Measurements from ENCODE around the gene SCRN2.

SCRN2 gene

DNA sequence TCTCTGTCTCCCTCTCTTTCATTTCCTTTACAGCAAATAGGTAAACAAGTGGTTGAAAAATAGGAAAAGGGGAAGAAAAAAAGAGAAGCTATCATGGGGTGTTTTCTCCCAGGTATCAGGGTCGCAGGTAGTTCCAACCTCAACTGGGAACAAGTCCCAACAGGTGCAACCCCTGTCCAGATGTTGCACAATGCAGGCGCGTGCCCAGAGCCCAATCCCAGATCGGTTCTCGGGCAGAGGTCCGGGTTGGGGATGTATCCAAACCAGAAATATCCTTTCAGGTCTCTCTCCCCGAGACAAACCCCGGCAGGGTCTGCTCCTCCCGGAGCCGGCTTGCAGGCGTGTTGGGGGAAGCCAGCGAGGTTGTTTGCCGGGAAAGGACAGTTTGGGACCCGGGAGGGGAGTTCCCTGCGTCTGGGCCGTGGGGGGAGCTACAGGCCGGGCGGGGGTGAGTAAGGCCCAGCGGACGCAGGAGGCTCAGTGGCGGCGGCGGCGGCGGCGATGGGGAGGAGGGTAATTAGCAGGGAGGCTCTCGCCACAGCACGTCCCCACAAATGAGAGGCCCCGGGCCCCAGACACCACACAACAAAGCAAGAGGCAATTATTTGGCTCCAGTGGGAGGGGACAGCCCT lies 31.1 kb upstream of the SCRN2 start:
- no peak for DNase-seq (ENCODE audit: low spot score)

DNA sequence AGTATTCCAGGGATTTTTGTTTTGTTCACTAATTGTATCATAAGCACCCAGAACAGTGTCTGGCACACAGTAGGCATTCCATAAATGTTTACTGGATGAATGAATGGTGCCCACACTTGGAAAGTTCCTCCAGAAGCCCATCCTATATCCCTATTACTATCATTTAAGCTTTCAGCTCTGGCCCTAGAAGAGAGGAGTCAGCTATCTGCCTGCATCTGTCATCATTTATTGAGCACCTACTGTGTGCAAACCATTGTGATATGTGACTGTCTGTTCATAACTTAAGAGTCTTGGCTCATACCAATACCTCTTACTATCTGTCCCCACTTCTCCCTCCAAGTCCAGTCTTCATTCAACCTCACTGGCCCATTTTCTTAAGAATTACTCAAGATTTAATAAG lies 30.0 kb upstream of the SCRN2 start:
- no peak for DNase-seq (ENCODE audit: low spot score)

DNA sequence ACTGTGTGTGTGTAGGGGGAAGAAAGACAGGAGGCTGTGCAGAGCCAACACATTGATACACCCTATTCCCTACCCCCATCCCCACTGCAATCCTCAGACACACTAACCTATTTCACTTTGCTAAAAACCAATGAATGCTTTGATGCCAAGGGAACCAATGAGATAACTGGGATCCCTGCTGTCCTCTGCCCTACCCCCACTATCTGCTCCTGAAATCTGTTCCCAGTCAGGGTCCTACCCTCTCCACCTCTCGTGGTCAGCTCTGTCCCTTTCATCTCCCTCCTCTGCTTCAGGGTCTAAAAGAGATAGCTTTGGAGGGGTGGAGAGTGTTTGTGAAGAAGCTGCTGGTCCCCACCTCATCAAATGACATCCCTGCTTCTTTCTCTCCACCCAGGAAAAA lies 29.0 kb upstream of the SCRN2 start:
- DNase-seq (ENCODE audit: low spot score) = no peak

DNA sequence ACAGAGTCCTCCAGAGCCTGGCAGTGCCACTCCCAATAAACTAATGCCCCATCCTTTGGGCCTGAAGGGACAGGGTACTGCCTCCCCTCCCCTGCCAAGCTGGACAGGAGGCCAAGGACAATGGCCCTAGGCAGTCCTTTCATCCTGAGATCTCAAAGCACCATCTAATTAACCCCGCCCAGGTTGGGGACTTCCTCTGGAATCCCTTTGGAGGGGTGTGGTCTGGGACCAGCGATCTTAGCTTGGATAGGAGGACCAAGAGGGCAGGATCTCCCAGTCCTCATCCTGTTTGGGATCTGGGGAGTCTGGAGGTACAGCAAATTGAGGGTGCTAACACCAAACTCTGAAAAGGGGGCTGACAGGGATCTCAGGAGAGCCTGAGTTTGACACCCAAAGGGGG lies 28.0 kb upstream of the SCRN2 start:
- no peak for DNase-seq (ENCODE audit: low spot score)

DNA sequence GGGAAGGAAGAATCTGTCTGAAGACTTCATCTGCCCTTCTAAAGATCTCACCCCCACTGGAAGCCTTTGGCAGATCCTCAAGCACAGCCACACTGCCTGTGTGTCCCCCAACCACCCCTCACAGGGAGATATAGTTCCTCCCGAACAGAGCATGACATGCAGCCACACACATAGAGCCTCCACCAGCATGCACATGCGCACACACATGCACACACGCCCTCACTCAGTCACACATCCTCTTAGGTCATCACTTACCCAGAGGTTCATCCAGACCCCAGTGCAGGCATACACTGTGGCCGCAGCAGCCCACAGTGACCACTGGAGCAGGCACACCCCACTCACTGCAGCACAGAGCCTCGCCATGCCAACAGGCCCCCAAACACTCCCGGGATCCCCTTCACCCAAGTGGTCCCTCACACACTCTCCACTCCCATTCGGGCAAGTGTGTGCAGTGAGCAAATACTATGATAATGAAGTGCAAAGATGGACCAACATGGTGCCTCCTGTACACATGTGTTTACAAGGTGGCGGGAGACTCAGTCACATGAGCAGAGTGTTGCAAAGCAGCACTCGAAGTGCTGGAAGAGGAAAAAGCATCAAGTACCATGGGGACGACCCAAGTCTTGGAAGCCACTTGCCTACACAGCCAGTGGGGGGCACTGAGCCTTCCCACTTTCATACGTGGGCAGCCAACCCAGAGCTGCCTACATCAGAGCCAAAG lies 26.9 kb upstream of the SCRN2 start:
- no peak for DNase-seq (ENCODE audit: low spot score)

DNA sequence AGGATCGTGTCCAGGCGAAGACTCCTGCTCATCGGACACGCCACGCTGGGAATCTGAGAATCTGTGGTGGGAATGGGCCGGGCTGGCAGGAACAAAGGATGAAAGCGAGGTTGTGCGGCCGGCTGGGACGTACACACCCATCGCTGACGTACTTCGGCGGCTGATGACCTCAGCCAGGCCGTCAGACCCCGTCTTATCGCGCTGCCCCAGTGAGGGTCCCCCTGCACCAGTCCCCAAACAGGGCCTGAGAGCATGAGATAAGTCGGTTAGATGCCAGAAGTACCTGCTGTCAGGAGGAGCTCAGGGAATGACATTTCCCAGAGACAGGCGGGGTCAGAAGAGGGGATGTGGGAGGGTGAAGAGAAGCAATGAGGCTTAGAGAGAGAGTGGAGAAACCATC lies 25.9 kb upstream of the SCRN2 start:
- no peak for DNase-seq (ENCODE audit: low spot score)

DNA sequence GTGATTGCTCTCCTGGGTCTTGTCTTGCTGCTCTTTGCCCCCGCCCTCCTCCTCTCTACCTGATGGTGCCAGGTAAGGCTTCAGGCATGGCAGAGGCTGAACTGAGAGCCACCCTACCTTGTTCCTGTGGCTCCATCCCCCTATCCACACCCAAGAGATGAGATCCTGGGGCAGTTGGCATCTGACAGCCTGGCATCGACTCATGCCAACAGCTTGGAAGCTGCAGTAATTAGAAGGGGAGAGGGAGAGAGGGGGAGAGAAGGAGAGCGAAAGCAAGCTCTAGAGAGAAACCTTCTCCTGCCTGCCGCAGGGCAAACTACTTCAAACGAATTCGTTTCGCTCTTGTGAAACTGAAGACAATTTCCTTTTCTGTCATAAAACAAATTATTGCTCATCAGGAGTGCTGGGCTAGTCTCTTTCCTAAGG lies 23.7 kb upstream of the SCRN2 start:
- peak; percentile 22 for DNase-seq (ENCODE audit: low spot score)

DNA sequence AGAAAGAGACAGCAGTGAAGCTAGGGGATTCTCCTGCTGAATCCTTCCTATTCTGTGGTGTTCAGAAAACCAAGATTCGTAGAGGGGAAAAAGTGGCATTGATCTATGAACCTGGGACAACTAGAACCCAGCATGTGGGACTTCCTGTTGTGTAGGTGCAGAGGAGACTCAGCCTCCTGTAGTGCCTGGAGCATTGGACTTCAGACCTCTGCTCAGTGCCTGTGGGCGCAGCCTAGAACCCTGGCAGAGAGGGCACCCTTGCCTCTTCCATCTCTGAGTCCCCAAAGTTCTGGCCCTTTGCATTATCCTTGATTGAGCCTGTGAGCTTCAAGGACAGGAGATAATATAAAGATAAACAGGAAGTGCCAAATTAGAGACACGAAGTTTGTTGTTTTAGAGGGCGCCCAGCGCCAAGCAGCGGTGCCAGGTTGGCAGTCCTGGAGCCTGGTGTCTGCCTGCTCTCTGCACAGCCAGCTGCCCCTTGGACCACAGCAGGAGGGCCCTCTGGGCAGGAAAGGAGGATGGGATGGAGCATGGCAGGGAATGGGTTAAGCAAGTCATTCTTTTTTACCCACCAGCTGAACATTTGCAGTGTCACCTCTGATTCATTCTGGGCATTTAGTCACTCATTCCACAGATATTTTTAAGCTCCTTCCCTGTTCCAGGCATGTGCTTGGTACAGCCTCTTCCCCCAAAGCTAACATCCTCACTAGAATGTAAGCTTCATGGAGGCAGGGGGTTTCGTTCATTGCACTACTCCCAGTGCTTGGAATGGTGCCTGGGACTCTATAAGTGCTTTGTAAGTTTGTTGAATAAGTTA lies 21.8 kb upstream of the SCRN2 start:
- DNase-seq (ENCODE audit: low spot score) = peak; percentile 91

DNA sequence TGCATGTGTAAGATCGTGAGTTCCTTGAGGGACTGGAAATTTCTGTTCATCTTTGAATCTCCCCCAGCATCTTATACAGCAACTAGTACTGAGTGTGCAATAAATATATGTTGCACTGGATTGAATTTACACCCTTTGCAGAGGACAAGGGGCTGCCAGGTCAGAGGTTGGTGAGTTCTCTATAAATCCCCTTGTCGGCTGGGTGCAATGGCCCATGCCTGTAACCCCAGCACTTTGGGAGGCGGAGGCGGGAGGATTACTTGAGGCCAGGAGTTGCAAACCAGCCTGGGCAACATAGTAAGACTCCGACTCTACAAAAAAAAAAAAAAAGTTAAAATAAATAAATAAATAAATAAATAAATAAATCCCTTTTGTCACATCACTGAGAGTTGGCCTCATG lies 19.3 kb upstream of the SCRN2 start:
- no peak for DNase-seq (ENCODE audit: low spot score)

DNA sequence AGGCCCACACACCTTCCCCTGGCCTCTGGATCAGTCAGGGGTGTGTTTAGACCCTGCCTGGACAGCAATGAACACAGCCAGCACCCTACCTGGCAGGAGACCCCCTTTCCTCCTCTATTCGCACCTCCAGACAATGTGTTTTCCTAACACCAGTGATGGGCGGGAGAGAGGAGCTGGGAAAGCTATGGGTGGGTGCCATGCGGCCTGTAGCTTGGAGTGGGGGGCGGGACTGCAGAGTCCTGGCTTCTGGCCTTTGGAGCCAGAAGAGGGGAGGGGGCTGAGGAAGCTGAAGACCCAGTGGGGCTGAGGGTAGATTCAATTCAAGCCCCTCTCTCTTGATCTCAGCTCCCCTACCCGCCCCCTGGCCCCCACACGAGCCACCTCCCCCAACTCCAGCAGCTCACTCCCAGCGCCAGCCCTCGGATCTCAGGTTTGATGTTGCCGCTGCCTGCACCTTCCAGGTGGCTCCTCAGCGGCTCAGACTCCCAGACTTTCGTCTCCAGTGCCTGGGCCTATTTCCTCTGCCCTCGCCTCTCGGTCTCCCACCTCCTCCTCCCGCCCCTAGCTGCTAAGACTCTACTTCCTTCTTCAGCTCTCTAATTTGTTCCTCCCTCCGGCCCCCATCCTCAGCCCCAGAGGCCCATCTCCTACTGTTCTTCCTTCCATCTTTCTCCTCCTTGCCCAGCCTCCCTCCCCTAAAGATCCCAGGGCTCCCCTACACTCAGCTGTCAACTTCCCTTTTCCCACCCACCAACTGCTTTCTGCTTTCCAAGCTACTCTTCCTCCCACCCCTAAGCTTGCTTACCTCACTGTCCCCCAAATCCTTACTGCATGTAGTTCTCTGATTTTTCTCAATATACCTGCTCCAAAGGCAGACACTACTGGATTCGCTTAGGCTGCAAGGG lies 16.7 kb upstream of the SCRN2 start:
- no peak for DNase-seq (ENCODE audit: low spot score)

DNA sequence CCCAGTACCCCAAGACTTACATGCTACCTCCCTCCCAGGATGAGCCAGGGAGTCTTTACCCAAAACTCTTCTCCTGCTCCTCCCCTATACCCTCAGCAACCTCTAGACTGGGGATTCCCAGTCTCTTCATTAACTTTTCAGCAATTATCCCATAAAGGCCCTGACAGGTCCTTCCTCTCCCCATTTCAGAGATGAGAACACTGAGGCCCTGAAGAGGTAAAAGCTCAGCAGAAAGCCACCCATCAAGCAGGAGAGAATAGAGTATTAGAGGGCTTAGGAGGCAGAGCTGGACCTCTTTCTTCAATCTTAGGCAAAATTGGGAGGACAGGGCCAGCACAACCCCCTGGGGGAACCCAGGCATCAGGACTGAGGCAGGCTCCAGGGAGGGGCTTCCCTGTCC lies 15.8 kb upstream of the SCRN2 start:
- DNase-seq (ENCODE audit: low spot score) = no peak

DNA sequence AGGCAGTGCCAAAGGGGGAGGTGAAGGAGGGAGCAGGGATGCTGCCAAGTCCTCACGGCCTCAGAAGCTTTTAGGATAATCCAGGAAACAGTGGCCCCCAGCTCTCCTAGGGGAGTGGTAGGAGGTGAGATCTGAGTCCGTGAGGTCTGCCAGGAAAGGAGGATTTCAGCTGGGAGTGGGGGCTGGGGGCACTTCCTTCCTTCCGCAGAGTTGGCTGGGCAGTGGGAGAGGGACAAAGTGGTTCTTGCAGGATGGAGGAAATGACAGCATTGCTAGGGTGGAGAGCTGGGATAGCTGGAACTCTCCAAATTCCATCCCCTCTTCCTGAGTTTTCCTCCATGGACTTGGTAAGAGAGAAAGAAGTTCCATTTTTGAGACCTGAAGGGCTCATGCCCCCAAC lies 14.7 kb upstream of the SCRN2 start:
- no peak for DNase-seq (ENCODE audit: low spot score)

DNA sequence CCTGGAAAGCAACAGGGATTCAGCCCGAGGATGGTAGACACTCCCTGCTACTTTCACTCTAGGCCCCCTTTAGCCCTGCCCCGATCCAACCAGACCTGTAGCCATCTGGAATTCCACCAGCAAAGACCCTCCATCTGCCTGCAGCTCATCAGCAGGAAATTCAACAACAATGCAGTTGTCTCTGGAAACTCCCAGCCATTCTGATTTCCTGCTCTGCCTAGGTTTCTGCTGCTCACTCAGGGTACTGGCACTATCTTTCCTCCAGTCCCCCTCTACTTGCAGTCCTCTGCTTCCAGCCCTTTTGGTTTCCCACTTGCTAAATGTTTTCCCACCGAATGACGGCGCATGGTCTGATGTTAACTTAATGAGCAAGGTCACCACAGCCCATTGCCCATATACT lies 12.5 kb upstream of the SCRN2 start:
- no peak for DNase-seq (ENCODE audit: low spot score)

DNA sequence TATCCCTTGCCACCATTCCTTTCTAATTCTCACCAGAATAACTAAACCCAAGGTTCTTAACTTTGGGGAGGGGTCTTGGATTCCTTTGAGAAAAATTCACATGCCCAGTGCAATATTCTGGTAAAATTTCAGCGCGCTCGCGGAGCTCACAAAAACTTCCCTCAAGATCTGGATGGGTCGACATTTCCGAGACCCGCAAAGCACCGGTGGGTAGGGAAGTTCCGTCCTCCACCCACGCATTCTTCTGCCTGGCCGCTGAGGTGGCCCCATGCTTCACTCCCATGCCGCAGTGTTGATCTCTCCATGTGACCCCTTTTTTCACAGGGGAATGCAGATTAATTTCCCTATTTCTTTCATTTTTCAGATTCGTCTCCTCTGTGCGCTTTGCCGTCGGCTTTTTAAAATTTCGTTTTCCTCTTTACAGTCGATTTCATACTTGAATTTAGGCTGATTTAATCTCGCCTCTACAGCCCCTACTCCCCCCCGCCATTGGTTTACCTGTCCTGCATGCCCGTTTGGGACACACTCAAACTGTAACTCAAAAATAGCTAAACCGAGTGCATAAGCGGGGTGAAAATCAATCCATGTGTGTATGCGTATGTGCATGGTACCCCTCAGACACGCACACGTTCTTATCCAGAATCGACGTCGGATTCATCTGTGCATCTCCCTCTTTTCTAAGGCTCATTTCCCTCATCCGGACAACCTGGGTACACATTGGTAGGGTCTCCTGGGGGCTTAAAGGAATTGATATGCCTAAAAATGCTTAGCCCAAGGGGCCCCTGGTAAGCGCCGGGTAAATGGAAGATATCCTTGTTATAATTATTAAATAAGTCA lies 11.3 kb upstream of the SCRN2 start:
- no peak for DNase-seq (ENCODE audit: low spot score)

DNA sequence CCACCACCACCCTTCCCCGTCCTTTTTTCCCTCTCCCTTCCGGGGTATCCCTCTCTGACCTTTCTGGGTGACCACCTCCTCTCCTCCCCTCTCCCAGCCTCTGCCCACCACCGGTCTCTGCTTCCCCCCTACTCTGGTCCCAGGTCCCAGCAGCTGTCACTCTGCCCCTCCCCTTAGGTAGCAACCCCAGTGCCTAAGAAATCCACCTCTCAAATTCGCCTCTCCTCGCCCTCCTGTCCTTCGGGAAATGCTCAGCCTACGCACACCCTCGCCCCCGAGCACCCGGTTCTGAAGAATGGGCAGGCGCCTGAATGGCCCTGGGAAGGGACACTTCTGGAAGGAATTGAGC lies 10.7 kb upstream of the SCRN2 start:
- no peak for DNase-seq (ENCODE audit: low spot score)

DNA sequence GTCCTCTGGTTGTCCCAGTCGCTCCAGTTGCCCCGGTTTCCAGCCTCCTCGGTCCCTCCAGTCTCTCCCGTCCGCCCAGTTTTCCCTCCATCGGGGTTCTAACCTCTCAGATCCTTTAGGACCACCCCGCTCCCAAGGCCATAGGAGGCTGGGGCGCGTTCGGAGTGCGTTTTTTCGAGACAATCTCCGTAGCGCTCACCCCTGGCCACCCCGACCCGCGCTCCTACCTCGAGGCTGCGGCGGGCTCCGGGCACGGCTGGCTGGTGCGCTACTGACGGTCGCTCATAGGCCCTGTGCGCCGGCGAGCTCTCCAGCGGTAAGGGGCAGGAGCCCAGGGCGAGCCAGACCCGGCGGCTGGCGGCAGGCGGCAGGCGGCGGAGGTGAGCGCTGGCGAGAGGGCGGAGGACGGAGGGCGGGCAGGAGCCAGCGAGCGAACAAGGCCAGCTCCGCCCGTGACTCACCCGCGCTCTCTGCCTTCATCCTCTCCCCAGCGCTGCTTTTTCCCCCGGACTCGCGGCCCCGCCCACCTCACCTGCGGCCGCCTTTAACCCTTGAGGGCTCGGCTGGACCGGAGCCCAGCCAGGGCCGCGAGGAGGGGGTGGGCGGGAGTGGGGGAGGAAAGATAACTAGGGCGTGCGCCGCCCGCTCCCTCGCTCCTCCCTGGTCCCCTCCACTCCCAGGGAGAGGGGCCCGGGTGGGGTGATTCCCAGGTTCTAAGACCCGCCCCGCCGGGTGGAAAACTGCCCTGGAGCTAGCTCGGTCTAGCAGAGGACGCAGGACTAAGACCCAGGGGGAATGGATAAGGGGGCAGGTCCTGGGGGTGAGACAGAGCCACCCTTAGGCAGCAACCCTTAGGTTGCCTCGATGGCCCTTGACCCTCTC lies 9.9 kb upstream of the SCRN2 start, which contains the start of gene SP6:
TSS of gene SP6 (minus strand) at position 472 of the 882 bp plus-strand sequence. CDS start 2,734 bp downstream, outside the sequence.
- peak; percentile 92 for DNase-seq (ENCODE audit: low spot score)

DNA sequence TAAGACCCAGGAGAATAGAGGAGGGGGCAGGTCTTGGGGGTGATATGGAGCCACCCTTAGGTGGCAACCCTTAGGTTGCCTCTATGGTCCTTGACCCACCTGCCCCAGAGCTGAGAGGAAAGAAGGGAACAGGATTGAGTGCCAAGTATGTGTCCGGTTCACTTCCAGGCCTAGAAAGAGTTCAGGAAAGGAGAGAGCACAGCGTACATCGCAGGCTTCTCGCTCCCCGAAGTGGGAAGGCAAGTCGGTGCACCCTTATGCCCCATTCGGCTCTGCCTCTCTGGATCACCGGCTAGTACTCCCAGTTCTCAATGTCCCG lies 9.3 kb upstream of the SCRN2 start:
- DNase-seq (ENCODE audit: low spot score) = no peak

DNA sequence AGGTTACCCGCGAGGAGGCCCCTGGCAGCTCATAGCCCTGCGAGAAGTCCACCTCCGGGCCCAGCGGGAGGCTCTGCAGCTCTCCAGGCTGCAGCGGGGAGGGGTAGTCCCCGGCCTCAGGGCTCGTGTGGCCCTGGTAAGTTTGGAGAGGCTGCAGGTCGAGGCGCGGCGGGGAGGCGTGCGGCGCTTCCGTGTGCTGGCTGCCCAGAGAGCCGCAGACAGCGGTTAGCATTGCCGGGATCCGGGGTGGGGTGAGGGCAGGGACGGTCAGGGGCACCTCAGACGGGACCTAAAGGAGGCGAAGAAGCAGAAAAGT lies 7.1 kb upstream of the SCRN2 start:
- DNase-seq (ENCODE audit: low spot score) = no peak

DNA sequence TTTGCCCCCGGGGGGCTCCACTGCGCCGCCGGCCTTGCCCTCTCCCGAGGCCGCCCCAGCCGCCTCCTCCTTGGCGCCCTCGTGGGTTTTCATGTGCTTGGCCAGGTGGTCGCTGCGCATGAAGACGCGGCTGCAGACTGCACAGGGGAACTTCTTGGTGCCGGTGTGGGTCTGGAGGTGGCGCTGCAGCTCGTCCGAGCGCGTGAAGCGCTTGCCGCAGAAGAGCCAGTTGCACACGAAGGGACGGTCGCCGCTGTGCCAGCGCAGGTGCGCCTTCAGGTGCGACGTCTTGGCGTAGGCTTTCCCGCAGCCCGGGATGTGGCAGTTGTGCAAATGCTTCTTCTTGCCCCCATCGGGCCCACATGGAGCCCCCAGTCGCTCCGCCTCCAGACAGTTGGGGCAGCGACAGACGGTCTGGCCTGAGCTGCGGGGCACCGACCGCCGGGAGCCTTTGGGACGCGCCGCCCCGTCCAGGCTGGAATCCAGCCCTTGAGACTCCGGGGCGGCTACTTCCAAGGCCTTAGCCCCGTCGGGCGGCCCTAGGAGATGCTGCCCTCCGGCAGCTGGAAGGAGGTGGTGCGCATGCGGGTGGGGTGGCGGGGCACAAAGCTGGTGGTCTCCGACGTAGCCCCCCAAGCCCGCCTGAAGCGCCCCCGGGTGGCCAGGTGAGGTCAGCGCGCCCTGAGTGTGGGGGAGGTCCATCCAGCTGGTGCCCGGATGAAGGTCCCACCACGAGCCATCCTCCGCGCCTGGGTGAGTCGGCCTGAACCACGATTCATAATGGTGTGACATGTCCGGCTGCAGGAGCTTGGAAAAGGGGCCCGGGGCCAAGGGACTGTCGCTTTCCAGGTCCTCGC lies 6.5 kb upstream of the SCRN2 start:
- DNase-seq (ENCODE audit: low spot score) = no peak

Data from kidney tubule cell (primary cell).